Liver (tissue), 3 donors: ENCODE measurements around the gene KCNK16.

Experiments
- ATF3 ChIP-seq: IDR thresholded peaks from 2 replicates; pipeline ENCODE4 v1.6.1; 2016; ENCODE audit warnings: antibody characterized with exemption
- FOXA1 ChIP-seq: IDR thresholded peaks from 2 replicates; pipeline ENCODE4 v1.6.1; 2016; ENCODE audit warnings: antibody characterized with exemption
- GABPA ChIP-seq, 2 donors: IDR thresholded peaks in 1 of 2; conservative IDR thresholded peaks in 1 of 2; 2 replicates each; pipeline ENCODE4 v1.6.1; 2016; ENCODE audit warnings: antibody characterized with exemption in 2 of 2, mild to moderate bottlenecking in 1 of 2, moderate library complexity in 1 of 2
- HNF4A ChIP-seq, 2 donors: conservative IDR thresholded peaks; 2 replicates each; pipeline ENCODE4 v1.6.1; 2016; ENCODE audit warnings: antibody characterized with exemption in 2 of 2, mild to moderate bottlenecking in 2 of 2
- JUND ChIP-seq, 2 donors: IDR thresholded peaks; 2 replicates each; pipeline ENCODE4 v1.6.1; 2016; ENCODE audit warnings: antibody characterized with exemption in 2 of 2
- NR2F2 ChIP-seq: IDR thresholded peaks from 2 replicates; pipeline ENCODE4 v1.6.1; 2016; ENCODE audit warnings: antibody characterized with exemption
- RAD21 ChIP-seq, 2 donors: IDR thresholded peaks; 2 replicates each; pipeline ENCODE4 v1.6.1; 2016; ENCODE audit warnings: antibody characterized with exemption in 2 of 2, mild to moderate bottlenecking in 2 of 2
- RXRA ChIP-seq, 2 donors: IDR thresholded peaks; 2 replicates each; pipeline ENCODE4 v1.6.1; 2017 to 2018; ENCODE audit warnings: antibody characterized with exemption in 2 of 2, mild to moderate bottlenecking in 1 of 2
- SP1 ChIP-seq: IDR thresholded peaks from 2 replicates; pipeline ENCODE4 v1.6.1; 2018; ENCODE audit warnings: antibody characterized with exemption, mild to moderate bottlenecking
- TAF1 ChIP-seq: conservative IDR thresholded peaks from 2 replicates; pipeline ENCODE4 v1.6.1; 2016; ENCODE audit warnings: antibody characterized with exemption, mild to moderate bottlenecking
- ZBTB33 ChIP-seq: IDR thresholded peaks from 2 replicates; pipeline ENCODE4 v1.6.1; 2016; ENCODE audit warnings: antibody characterized with exemption
- TF ChIP-seq, protein P1 (sequence below): fragments of 150-350 bp; IDR thresholded peaks from 2 replicates; pipeline ENCODE4 v1.5.1; 2017; ENCODE audit warnings: improper control_type of control experiment, low read depth, low read length; ENCODE audit not compliant: missing input control
- TF ChIP-seq, protein P2 (sequence below): IDR thresholded peaks from 2 replicates; pipeline ENCODE4 v1.6.1; 2016; ENCODE audit warnings: antibody characterized with exemption
- TF ChIP-seq, protein P3 (sequence below): IDR thresholded peaks from 2 replicates; pipeline ENCODE4 v1.6.1; 2016; ENCODE audit warnings: antibody characterized with exemption, mild to moderate bottlenecking
- donor health status: healthy.
- donor health status: healthy.

DNA sequence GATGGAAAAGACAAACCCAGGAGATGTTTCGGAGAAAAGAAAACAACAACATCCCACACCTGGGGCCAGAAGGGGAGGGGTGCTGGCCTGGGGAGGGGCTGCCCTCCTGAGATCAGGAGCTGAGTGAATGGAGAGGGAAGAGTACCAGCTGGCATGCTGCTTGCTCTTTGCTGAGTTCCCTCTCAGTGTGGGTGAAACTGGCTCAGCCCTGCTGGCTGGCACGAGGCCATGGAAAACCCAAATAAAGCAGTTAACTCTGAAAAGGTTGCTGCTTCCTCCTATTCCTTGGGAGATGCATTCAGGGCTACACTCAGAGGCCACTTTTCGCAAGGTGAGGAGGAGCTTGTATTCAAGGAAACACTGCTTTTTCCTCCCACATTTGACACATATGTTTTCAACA, 8.0 kb upstream of the KCNK16 start:
- TF ChIP-seq, protein P1, sequence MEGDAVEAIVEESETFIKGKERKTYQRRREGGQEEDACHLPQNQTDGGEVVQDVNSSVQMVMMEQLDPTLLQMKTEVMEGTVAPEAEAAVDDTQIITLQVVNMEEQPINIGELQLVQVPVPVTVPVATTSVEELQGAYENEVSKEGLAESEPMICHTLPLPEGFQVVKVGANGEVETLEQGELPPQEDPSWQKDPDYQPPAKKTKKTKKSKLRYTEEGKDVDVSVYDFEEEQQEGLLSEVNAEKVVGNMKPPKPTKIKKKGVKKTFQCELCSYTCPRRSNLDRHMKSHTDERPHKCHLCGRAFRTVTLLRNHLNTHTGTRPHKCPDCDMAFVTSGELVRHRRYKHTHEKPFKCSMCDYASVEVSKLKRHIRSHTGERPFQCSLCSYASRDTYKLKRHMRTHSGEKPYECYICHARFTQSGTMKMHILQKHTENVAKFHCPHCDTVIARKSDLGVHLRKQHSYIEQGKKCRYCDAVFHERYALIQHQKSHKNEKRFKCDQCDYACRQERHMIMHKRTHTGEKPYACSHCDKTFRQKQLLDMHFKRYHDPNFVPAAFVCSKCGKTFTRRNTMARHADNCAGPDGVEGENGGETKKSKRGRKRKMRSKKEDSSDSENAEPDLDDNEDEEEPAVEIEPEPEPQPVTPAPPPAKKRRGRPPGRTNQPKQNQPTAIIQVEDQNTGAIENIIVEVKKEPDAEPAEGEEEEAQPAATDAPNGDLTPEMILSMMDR, result no peak
- TF ChIP-seq ZBTB33, result no peak
- TF ChIP-seq JUND (IDR thresholded peaks at IDR 0.05), result no peak
- TF ChIP-seq, protein P2, sequence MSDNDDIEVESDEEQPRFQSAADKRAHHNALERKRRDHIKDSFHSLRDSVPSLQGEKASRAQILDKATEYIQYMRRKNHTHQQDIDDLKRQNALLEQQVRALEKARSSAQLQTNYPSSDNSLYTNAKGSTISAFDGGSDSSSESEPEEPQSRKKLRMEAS, result no peak
- no peak for TF ChIP-seq FOXA1
- TF ChIP-seq TAF1, result no peak
- TF ChIP-seq ATF3, result no peak
- TF ChIP-seq, protein P3, sequence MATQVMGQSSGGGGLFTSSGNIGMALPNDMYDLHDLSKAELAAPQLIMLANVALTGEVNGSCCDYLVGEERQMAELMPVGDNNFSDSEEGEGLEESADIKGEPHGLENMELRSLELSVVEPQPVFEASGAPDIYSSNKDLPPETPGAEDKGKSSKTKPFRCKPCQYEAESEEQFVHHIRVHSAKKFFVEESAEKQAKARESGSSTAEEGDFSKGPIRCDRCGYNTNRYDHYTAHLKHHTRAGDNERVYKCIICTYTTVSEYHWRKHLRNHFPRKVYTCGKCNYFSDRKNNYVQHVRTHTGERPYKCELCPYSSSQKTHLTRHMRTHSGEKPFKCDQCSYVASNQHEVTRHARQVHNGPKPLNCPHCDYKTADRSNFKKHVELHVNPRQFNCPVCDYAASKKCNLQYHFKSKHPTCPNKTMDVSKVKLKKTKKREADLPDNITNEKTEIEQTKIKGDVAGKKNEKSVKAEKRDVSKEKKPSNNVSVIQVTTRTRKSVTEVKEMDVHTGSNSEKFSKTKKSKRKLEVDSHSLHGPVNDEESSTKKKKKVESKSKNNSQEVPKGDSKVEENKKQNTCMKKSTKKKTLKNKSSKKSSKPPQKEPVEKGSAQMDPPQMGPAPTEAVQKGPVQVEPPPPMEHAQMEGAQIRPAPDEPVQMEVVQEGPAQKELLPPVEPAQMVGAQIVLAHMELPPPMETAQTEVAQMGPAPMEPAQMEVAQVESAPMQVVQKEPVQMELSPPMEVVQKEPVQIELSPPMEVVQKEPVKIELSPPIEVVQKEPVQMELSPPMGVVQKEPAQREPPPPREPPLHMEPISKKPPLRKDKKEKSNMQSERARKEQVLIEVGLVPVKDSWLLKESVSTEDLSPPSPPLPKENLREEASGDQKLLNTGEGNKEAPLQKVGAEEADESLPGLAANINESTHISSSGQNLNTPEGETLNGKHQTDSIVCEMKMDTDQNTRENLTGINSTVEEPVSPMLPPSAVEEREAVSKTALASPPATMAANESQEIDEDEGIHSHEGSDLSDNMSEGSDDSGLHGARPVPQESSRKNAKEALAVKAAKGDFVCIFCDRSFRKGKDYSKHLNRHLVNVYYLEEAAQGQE, result no peak
- TF ChIP-seq RAD21 (IDR thresholded peaks at IDR 0.05), result no peak
- TF ChIP-seq SP1, result no peak
- no peak for TF ChIP-seq GABPA (IDR thresholded peaks at IDR 0.05 in 1 of 2, conservative IDR thresholded peaks at IDR 0.05 in 1 of 2)
- TF ChIP-seq NR2F2, result no peak
- no peak for TF ChIP-seq HNF4A (conservative IDR thresholded peaks at IDR 0.05)
- no peak for TF ChIP-seq RXRA (IDR thresholded peaks at IDR 0.05)
